K562 (cell line): ENCODE results near the gene CDC6. TPM values are rescaled to one million over a fixed set of nuclear protein-coding genes. Genes with fewer than 3 reads are reported as not detected.

Experiments used
- ARHGAP35 ChIP-seq: fragments of 450-650 bp; IDR thresholded peaks from 2 replicates; pipeline ENCODE4 v1.6.1; 2018; ENCODE audit not compliant: partially characterized antibody
- HOMEZ ChIP-seq: fragments of 250-450 bp; sonication (Bioruptor Pico); IDR thresholded peaks from 2 replicates; pipeline ENCODE4 v1.4.0; 2020; ENCODE audit warnings: mild to moderate bottlenecking, moderate library complexity
- MBD2 ChIP-seq: sonication (generic); IDR thresholded peaks from 2 replicates; pipeline ENCODE4 v1.6.1; 2016; ENCODE audit warnings: low read depth, borderline replicate concordance
- PRMT5 ChIP-seq: sonication (generic); formaldehyde crosslinking; IDR thresholded peaks from 2 replicates; pipeline ENCODE4 v1.5.0; 2020; ENCODE audit warnings: missing genetic modification reagents
- SMARCB1 ChIP-seq: IDR thresholded peaks from 2 replicates; pipeline ENCODE4 v1.6.1; 2011; ENCODE audit warnings: improper control_type of control experiment, low read depth; ENCODE audit not compliant: insufficient read length
- SNIP1 ChIP-seq: fragments of 450-650 bp; IDR thresholded peaks from 2 replicates; pipeline ENCODE4 v1.7.1; 2017; ENCODE audit warnings: low read depth, mild to moderate bottlenecking
- SRF ChIP-seq, 2 experiments: fragments of 250-450, 450-650 bp in 1 of 2; sonication (Bioruptor Pico) in 1 of 2; sonication (generic) in 1 of 2; formaldehyde crosslinking; IDR thresholded peaks; 2 replicates each; pipeline versions ENCODE4 v1.5.0 to v1.5.1; 2020 to 2022; ENCODE audit warnings: mild to moderate bottlenecking in 1 of 2, missing genetic modification reagents in 1 of 2
- TCF7 ChIP-seq: sonication (generic); IDR thresholded peaks from 2 replicates; pipeline ENCODE4 v1.6.1; 2016; ENCODE audit warnings: antibody characterized with exemption, borderline replicate concordance
- USF2 ChIP-seq: sonication (generic); formaldehyde crosslinking; IDR thresholded peaks from 2 replicates; pipeline ENCODE4 v1.5.0; 2020; ENCODE audit warnings: missing genetic modification reagents
- ZBTB7A ChIP-seq: IDR thresholded peaks from 2 replicates; pipeline ENCODE4 v1.6.1; 2011; ENCODE audit warnings: low read depth, mild to moderate bottlenecking, low read length, moderate library complexity, borderline replicate concordance; ENCODE audit not compliant: control insufficient read depth
- ZKSCAN8 ChIP-seq: fragments of 200-800 bp; sonication (Bioruptor generic); IDR thresholded peaks from 2 replicates; pipeline ENCODE4 v1.6.1; 2016; ENCODE audit warnings: missing genetic modification characterization, missing compliant biosample characterization
- ZNF212 ChIP-seq: fragments of 450-650 bp; formaldehyde crosslinking; IDR thresholded peaks from 2 replicates; pipeline ENCODE4 v1.4.0; 2020; ENCODE audit warnings: mild to moderate bottlenecking
- ZNF41 ChIP-seq: fragments of 250-450 bp; sonication (Bioruptor Pico); conservative IDR thresholded peaks from 2 replicates; pipeline ENCODE4 v1.4.0; 2020; ENCODE audit warnings: mild to moderate bottlenecking
- polyA plus RNA-seq, 8 experiments: library from polyadenylated mRNA; depleted of rRNA in 4 of 8; stranded (reverse) in 5 of 8; unstranded in 3 of 8; fragments of >200 nt; fragmentation: Nextera tagmentation in 2 of 8; fragmentation: Illumina TruSeq in 1 of 8; extraction: Ambion mirVana in 2 of 8; extraction: Trizol in 1 of 8; gene quantifications; 2 replicates each; pipeline versions ENCODE4 v1.2.1 to v1.2.3, GENCODE V29; 2011 to 2014; ENCODE audit warnings: inconsistent platforms in 1 of 8, missing spikeins in 1 of 8
- total RNA-seq, 7 experiments: library from RNA; depleted of rRNA in 6 of 7; stranded (reverse); fragments of >200 nt in 6 of 7; fragmentation: Illumina TruSeq in 2 of 7; extraction: Trizol in 2 of 7; gene quantifications; 2 replicates each; pipeline versions ENCODE4 v1.2.1 to v1.2.3, GENCODE V29; 2011 to 2021; ENCODE audit warnings: low replicate concordance in 1 of 7
- TF ChIP-seq, protein P1 (sequence below): fragments of 250-450 bp; sonication (Bioruptor Pico); IDR thresholded peaks from 2 replicates; pipeline ENCODE4 v1.8.0; 2021; ENCODE audit warnings: mild to moderate bottlenecking, moderate library complexity
- TF ChIP-seq, protein P2 (sequence below): fragments of 250-450 bp; sonication (Bioruptor Pico); IDR thresholded peaks from 2 replicates; pipeline ENCODE4 v1.4.0; 2020
- TF ChIP-seq, protein P3 (sequence below): fragments of 250-450 bp; sonication (Bioruptor Pico); IDR thresholded peaks from 2 replicates; pipeline ENCODE4 v1.5.0; 2021
- TF ChIP-seq, protein P4 (sequence below): sonication (generic); formaldehyde crosslinking; IDR thresholded peaks from 2 replicates; pipeline ENCODE4 v1.8.0; 2022; ENCODE audit warnings: mild to moderate bottlenecking, low read depth, missing genetic modification reagents

CDC6 gene
- total and polyA plus RNA-seq, 9 of the 15 experiments (the other 6 are each of a cell fraction or from before 2014, with no cell fraction given), result 29.6 to 141 (median 106) TPM

GRCh38 chr17:40322358-40323315 is 35.0 kb downstream of the CDC6 start (continued):
- peak; percentile 94 for TF ChIP-seq USF2 (CRISPR knock-in tag)
- no peak for TF ChIP-seq ZKSCAN8
- no peak for TF ChIP-seq SNIP1
- no peak for TF ChIP-seq PRMT5
- TF ChIP-seq, protein P1, sequence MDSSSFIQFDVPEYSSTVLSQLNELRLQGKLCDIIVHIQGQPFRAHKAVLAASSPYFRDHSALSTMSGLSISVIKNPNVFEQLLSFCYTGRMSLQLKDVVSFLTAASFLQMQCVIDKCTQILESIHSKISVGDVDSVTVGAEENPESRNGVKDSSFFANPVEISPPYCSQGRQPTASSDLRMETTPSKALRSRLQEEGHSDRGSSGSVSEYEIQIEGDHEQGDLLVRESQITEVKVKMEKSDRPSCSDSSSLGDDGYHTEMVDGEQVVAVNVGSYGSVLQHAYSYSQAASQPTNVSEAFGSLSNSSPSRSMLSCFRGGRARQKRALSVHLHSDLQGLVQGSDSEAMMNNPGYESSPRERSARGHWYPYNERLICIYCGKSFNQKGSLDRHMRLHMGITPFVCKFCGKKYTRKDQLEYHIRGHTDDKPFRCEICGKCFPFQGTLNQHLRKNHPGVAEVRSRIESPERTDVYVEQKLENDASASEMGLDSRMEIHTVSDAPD (CRISPR knock-in tag), result no peak
- TF ChIP-seq, protein P2, sequence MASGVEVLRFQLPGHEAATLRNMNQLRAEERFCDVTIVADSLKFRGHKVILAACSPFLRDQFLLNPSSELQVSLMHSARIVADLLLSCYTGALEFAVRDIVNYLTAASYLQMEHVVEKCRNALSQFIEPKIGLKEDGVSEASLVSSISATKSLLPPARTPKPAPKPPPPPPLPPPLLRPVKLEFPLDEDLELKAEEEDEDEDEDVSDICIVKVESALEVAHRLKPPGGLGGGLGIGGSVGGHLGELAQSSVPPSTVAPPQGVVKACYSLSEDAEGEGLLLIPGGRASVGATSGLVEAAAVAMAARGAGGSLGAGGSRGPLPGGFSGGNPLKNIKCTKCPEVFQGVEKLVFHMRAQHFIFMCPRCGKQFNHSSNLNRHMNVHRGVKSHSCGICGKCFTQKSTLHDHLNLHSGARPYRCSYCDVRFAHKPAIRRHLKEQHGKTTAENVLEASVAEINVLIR (CRISPR knock-in tag), result no peak
- TF ChIP-seq, protein P3, sequence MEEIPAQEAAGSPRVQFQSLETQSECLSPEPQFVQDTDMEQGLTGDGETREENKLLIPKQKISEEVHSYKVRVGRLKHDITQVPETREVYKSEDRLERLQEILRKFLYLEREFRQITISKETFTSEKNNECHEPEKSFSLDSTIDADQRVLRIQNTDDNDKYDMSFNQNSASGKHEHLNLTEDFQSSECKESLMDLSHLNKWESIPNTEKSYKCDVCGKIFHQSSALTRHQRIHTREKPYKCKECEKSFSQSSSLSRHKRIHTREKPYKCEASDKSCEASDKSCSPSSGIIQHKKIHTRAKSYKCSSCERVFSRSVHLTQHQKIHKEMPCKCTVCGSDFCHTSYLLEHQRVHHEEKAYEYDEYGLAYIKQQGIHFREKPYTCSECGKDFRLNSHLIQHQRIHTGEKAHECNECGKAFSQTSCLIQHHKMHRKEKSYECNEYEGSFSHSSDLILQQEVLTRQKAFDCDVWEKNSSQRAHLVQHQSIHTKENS (CRISPR knock-in tag), result no peak
- no peak for TF ChIP-seq ZNF41
- TF ChIP-seq SMARCB1, result no peak
- no peak for TF ChIP-seq MBD2
- TF ChIP-seq TCF7, result no peak
- TF ChIP-seq, protein P4, sequence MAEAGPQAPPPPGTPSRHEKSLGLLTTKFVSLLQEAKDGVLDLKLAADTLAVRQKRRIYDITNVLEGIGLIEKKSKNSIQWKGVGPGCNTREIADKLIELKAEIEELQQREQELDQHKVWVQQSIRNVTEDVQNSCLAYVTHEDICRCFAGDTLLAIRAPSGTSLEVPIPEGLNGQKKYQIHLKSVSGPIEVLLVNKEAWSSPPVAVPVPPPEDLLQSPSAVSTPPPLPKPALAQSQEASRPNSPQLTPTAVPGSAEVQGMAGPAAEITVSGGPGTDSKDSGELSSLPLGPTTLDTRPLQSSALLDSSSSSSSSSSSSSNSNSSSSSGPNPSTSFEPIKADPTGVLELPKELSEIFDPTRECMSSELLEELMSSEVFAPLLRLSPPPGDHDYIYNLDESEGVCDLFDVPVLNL (CRISPR knock-in tag), result no peak
- no peak for TF ChIP-seq ARHGAP35
- peak; percentile 10; the same call in 1 of the 2 replicates for TF ChIP-seq ZBTB7A
- TF ChIP-seq SRF (CRISPR knock-in tag; IDR thresholded peaks at IDR 0.05), result no peak
- no peak for TF ChIP-seq HOMEZ
- TF ChIP-seq ZNF212 (CRISPR knock-in tag), result no peak
